NCI-H1694 treated with DMSO at 0.1 percent for 48 hours (cell line): ENCODE data around the gene CNTD1.

Source experiments
- DNase-seq: peaks from one replicate; lab custom pipeline; 2025; lab: John Stamatoyannopoulos, UW

The CNTD1 gene

GRCh38 chr17:42806249-42806648 lies 7.6 kb downstream of the CNTD1 start:
- no peak for DNase-seq

GRCh38 chr17:42809250-42809649 lies 10.6 kb downstream of the CNTD1 start:
- DNase-seq: no peak

- DNase-seq: no peak
Observed at GRCh38 chr17:42814633-42815399, 16.2 kb downstream of the CNTD1 start.

DNA sequence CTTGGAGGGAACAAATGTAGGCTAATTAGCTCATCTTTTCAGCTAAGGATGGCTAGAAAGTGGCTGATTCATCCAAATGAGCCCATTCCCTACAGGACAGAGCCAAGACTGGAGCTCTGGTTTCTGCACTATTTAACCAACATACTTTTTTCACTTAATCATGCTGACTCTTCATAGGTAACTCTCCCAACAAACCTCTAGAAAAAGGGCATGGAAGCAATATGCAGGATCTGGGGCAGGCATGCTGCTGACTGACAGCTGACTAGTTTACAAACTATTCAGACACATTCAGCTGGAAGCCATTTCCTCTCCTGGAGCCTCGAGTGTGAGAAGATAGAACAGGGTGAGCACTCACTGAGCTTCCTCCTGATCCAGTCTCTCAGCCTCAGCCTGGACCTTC lies 19.2 kb downstream of the CNTD1 start:
- DNase-seq: no peak

- no peak for DNase-seq
Observed at GRCh38 chr17:42818379-42818778, 19.7 kb downstream of the CNTD1 start.

DNA sequence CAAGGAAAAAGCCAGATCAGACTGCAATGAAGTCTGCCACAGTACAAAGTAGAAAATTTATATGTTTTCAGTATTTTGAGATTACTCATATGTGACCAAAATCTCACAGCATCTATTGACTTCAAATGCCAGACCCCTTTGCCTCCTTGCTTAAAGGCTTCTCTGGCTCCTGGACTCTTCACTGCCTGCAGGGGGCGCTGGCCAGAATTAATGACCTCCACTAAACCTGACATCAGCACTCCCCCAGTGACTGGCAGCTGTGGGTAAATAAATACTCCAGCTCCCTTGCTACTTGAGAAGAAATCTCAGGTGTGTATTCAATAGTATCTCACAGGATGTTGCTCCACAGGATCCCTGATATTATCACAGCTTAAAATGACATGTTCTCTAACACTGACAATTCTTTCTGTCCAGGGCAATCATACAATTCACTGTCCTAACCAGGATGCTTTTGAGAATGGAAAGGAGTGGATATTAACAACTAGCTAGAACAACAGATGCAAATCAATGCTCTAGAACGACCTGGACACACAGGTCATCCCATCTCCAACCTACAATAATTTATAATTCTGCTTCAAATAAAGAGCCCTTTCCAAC lies 21.4 kb downstream of the CNTD1 start:
- DNase-seq: peak; percentile 59

DNA sequence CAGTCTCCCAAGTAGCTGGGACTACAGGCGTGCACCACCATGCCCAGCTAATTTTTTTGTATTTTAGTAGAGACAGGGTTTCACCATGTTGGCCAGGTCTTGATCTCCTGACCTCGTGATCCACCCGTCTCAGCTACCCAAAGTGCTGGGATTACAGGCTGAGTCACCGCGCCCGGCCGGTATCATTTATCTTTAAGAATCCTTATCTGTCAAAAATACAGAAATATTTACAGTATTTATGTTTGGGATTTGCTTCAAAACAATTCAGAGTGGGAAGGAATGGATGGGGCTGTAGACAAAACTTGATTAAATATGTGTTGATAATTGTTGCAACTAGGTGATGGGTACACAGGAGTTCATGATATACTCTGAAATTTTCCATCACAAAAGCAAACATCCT lies 22.5 kb downstream of the CNTD1 start:
- DNase-seq: no peak

DNA sequence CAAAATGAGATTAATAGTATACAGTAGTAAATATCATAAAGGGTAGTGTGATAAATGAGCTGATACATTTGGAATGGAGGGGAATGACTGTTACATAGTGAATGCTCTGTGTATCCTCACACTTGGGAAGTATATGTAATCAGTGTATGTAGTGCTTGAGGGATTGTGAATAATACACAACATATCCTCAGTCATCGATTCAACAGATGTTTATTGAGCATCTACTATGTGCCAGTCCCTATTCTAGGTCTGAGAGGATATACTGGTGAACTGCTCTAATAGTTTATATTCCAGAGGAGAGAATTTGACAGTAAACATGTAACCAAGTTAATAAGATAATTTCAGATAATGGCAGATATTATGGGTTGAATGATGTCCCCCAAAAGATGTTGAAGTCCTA lies 28.8 kb downstream of the CNTD1 start:
- DNase-seq: no peak

GRCh38 chr17:42830971-42831370 lies 32.3 kb downstream of the CNTD1 start:
- no peak for DNase-seq

GRCh38 chr17:42832213-42832933 lies 33.7 kb downstream of the CNTD1 start:
- DNase-seq: no peak

- DNase-seq: peak; percentile 88
Observed at GRCh38 chr17:42832934-42833766, 34.5 kb downstream of the CNTD1 start, which contains the start of gene PSME3. Gene PSME3 (plus strand): TSS chr17:42833397. CDS start chr17:42833632, 235 bp downstream.

- DNase-seq: no peak
Observed at GRCh38 chr17:42833767-42834422, 35.2 kb downstream of the CNTD1 start.

- DNase-seq: no peak
Observed at GRCh38 chr17:42835732-42836131, 37.1 kb downstream of the CNTD1 start.

GRCh38 chr17:42841975-42842685 lies 43.5 kb downstream of the CNTD1 start:
- DNase-seq: no peak

DNA sequence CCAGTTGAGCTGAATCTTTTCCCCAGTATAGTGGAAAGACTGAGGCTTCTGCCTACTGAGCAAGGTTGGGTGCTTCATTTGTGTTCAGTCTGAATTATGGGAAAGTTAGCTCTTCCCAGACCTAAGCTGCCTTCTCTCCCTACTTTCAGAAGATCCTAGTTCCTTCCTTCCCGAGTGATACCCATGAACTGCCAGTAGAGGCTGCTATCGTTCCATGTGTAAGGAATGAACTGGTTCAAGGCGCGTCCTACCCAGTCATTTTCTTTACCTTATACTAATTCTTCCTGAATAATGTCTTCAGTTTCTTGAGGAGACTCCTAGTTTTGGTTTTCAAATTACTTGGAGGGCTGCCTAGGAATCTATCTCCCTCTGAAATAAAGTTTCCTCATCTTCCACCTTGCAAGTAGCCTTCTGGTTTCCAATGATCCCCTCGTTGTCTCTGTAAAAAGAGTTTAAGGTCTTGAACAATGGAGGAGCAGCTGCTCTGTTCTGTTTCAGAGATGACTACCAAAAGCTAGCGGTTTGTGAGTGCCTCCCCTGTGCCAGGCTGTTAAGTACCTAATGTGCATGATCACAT lies 44.8 kb downstream of the CNTD1 start:
- DNase-seq: peak; percentile 55

DNA sequence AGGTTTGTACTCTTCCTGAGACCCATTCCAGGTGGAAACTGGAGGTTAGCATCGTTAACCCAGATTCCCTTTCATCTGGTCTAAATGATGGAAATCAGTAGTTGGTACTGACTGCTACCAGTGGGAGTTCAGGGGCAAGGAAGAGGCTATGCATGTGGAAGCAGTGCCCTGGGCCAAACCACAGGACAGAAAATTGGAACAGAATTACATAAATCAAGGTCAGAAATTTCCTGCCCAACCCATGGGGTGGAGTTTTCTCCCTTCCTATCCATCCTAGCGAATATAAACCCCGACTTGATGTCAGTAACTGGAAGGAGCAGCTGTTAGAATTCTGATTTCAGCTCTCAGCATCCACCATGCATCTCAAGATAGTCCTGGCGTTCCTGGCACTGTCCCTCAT lies 45.6 kb downstream of the CNTD1 start, which contains the start of gene AOC2:
AOC2 (plus strand) TSS at position 310 of the 400 bp plus-strand sequence; CDS start at position 357, 47 bp downstream.
- no peak for DNase-seq

- DNase-seq: no peak
Observed at GRCh38 chr17:42844761-42845555, 46.3 kb downstream of the CNTD1 start.

- no peak for DNase-seq
Observed at GRCh38 chr17:42845556-42845917, 46.9 kb downstream of the CNTD1 start.

- no peak for DNase-seq
Observed at GRCh38 chr17:42845918-42846593, 47.4 kb downstream of the CNTD1 start.
